GM21825 (cell line): Measurements from ENCODE around the gene B3GAT2.
A peak's percentile ranks its signal among the peaks of the same experiment; 100 is the strongest.
"Not testable (repeated sequence)": the region's sequence is repeated elsewhere in the genome, so short reads cannot be mapped to it uniquely, and the experiment has no call there.

Source experiments
- ATAC-seq: cut with Tn5 transposase; IDR thresholded peaks from one replicate; pipeline ENCODE4 v1.9.1; 2021; ENCODE audit warnings: mild to moderate bottlenecking, moderate library complexity; ENCODE audit not compliant: unreplicated experiment

Gene B3GAT2

DNA sequence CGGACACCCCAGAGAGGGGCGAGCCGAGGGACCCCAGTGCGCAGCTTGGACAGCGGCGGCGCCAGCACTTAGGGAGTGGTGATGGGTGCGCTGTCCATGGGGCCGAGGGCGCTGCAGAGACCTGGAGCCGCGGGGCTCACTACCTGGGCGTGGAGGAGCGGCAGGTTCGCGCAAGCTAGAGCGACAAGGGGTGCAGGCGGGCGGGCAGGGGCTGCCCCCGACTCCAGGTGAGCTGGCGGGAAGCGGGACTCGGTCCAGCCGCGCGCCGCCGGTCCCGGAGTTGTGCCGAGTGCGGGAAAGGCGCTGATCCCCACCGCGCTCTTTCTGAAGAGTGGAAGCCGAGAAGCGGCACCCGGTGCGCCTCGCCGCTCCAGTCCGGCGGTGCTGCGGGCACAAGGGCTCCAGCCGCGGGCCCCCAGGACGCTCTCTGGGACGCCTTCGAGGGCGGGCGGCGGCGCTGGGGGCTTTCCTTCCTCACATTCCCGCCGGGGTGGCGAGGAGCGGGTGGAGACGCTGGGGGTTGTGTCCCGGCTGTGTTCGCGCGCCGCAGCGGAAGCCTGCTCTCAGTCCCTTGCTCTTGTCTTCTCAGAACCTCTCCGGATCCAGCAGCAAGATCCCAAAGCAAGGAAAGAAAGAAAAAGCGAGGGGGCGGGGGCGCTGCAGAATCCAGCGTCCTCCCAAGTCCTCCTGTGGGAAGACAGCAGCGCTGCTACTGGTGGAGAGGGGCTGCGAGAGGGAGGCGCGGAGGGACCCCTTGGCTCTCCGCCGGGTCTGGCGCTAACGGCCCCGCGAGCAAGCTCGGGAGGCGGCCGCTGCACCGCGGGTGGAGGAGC lies at the start of gene B3GAT2:
TSS of gene B3GAT2 (minus strand) at position 610 of the 833 bp plus-strand sequence. CDS start 631 bp downstream, outside the sequence.
- peak; percentile 10 for ATAC-seq

GRCh38 chr6:70998148-70998547 lies 41.3 kb upstream of the B3GAT2 start:
- no peak for ATAC-seq

DNA sequence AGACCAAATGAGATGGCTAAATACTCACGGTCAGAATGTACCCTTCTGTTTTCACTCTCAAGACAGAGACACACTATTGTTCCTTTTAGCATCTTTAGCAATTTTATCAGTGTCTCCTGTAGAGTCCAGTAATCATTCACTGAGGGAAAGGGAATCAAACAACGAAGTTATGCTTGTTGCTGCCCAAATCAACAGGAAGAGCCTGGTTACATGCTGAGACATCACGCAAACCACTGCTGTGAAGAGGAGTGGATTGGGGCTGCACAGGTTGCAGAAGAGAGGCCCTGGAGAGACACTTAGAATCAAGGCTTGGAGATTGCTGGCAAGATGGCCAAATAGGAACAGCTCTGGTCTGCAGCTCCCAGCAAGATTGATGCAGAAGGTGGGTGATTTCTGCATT lies 40.5 kb upstream of the B3GAT2 start:
- no peak for ATAC-seq

DNA sequence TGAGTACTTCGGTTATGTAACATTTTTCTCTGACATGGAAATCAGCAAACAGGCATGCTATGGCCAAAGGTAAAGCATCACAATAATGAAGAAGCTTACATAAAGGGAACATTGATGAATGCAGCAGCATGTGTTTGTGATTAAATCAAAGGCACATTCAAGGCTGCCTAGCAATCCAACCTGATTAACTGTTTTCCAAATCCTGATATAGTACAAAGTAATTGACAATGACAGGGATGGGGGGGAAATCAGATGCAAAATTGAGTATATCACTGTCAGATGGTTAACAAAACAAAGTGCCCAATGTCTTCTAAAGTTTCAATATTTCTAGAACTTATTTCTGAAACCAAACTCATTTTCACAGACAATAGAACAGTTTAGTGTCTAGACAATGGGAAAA lies 39.2 kb upstream of the B3GAT2 start:
- no peak for ATAC-seq

DNA sequence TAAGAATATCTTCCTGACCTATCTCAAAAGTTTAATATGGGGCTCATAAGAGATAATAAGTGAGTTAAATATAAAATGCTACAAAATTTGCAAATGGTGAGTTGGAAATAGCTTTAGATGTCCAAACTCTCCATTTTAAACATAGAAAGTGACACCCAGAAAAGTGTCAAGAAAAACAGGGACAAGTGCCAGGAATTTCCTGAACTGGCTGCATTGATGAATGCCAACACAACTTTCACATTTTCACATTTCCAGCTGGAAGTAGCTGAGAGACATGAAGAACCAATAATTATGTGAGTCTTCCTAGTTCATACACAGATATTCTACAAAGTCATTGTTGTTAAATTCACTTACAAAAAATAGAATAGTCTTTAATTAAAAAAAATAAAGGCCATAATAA lies 38.6 kb upstream of the B3GAT2 start:
- no peak for ATAC-seq

DNA sequence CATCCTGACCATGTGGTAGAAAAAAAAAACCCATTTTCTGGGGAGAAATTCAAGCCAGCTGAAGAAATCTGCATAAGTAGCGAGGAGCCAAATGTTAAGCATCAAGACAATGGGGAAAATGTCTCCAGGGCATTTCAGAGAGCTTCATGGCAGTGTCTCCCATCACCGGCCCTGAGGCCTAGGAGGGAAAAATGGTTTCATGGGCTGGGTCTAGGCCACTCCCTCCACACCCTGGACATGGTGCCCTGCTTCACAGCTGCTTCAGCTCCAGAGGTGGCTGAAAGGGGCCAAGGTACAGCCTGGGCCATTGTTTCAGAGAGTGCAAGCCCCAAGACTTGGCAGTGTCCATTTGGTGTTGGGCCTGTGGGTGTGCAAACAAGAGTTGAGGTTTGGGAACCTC lies 34.4 kb upstream of the B3GAT2 start:
- ATAC-seq = no peak

- ATAC-seq = no peak
Observed at GRCh38 chr6:70985156-70985555, 28.3 kb upstream of the B3GAT2 start.

- ATAC-seq = no peak
Observed at GRCh38 chr6:70982747-70983146, 25.9 kb upstream of the B3GAT2 start.

GRCh38 chr6:70980727-70981126 lies 23.9 kb upstream of the B3GAT2 start:
- no peak for ATAC-seq

DNA sequence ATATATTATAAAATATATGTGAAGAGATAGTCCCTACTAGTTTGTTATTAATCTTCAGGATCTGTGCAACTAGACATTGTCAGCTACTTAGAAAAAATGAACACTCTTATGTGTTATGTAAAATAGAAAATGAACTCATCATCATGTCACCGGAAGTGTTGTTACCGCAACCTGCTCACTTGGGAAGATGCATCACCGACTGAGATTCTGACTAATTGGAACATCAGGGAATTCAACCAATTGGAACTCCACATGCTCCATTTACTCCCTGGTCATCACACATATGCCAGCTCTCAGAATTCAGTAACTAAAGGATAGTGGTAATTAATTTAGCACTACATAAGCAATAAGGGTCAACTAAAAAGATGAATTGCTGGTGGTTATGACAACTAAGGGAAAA lies 16.7 kb upstream of the B3GAT2 start:
- no peak for ATAC-seq

DNA sequence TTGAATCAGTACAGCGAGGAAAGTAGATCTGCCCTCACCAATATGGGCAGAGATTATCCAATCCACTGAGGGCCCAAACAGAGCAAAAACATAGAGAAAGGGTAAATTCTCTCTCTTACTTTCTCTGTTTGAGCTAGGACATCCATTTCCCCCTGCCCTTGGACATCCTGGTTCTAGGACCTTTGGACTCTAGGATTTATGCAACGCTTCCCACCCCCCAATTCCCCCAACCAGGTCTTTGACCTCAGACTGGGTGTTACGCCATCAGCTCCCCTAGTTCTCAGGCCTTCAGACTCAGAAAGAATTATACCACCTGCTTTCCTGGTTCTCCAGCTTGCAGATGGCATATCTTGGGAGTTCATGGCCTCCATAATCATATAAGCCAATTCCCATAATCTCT lies 10.2 kb upstream of the B3GAT2 start:
- no peak for ATAC-seq

DNA sequence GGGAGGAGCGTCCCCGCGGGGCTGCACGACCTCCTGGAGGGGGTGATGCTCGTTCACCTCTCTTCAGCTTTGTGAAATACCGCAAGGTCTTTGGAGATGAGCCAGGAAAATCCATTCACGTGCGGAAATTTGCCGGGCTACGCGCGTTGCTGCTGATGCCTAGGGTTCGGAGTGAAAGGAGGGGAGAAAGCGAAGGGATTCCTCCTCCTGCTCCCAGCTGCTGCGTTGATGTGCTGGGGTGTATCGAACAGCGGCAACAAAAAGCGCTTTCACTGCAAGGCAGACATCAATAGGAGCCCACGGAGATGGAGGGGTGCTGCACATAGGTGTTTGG lies 391 bp upstream of the B3GAT2 start:
- no peak for ATAC-seq

DNA sequence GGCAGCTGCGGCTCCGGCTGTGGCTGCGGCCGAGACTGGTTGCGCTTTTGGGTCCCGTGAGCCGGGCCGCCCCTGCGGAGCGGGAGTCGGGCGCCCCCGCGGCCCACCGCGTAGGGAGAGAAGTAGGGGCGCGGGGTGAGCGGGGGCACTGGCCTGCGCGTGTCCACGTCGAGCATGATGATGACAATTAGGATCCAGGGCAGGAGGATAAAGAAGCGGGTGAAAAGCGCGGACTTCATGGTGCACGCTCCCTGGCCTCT lies 739 bp downstream of the B3GAT2 start:
- ATAC-seq = no peak

- peak; percentile 95 for ATAC-seq
Observed at GRCh38 chr6:70955441-70956190, 1.2 kb downstream of the B3GAT2 start.

DNA sequence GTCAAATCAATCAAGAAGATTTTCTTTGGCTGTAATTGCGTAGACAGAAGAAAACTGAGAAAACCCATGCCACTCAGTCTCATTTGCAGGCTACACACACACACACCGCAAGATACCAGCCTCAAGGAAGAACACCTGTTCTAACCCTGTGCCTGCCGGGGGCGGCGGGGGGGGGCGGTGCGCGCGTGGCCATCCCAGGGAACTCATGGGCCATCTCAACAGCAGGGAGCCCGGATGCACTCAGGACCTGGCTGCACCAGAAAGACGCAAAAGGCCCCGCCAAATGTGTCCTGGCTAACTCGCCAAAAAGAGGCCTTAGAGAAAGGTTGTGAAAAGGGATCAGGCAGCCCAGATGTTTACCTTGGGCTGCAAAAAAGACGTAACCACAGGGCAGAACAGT lies 2.1 kb downstream of the B3GAT2 start:
- ATAC-seq = no peak

- ATAC-seq = no peak
Observed at GRCh38 chr6:70954176-70954575, 2.7 kb downstream of the B3GAT2 start.

DNA sequence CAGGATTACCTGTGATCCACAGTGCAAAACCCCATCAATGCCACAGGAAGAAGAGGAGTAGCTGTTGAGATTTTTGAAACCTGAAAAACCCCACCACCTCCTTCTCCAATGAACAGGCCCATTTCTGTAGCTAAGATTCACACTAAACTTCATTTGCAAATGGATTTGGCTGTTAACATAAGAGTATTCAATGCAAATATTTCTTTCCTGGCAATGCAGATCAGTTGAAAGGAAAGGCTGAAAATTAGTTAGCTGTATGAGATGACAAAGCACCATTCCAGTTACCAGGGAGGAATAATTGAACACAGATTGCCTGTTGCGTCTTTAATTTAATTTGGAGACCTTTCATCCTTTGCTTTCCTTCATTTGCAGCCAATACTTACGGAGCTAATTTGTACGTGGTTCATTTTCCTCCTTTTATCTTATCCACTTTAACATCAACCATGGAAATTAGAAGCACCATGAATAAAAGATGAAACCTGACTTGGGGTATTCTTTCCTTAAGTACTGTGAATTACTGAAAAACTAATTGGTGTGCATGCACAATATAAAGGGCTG lies 4.2 kb downstream of the B3GAT2 start:
- no peak for ATAC-seq

DNA sequence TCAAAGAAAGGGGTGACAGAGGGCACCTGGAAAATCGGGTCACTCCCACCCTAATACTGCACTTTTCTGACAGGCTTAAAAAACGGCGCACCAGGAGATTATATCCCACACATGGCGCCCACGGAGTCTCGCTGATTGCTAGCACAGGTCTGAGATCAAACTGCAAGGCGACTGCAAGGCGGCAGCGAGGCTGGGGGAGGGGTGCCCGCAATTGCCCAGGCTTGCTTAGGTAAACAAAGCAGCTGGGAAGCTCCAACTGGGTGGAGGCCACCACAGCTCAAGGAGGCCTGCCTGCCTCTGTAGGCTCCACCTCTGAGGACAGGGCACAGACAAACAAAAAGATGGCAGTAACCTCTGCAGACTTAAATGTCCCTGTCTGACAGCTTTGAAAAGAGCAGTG lies 12.5 kb downstream of the B3GAT2 start:
- ATAC-seq = not testable (repeated sequence)

DNA sequence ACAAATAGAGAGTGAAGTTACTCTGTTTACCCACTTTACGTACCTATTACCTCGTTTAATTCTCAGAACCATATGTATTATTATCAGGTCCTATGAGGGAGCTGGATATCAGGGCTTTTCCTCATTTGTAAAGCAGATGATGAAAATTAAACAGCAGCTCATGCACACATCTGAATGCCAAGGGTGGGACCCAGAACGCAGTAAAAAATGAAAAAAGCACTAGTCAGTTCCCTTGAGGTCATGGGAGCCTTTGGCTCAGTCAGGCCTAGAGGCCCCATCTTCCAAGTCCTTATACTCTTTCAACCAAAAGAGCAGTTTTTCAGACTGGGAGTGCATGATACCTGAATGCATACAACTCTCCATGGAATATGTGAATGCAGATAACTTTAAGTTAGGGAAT lies 23.0 kb downstream of the B3GAT2 start:
- ATAC-seq = no peak

DNA sequence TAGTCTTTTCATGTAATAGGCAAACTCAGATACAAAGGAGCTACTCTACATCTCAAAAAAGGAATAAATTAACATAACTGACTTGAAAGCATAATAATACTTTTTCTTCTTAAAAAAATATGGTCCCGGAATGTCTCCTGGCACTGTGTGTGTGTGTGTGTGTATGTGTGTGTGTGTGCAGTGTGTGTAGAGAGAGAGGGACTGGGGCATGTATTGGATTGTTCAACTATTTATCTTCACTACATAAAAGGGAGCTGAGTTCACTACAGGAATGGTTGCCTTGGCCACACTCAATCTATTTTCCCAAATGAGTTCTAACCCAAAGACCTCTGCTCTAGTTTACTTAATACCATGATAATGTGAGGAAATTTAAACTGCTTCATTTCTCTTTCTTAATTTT lies 51.1 kb downstream of the B3GAT2 start:
- no peak for ATAC-seq

GRCh38 chr6:70903665-70904452 lies 53.0 kb downstream of the B3GAT2 start:
- no peak for ATAC-seq

DNA sequence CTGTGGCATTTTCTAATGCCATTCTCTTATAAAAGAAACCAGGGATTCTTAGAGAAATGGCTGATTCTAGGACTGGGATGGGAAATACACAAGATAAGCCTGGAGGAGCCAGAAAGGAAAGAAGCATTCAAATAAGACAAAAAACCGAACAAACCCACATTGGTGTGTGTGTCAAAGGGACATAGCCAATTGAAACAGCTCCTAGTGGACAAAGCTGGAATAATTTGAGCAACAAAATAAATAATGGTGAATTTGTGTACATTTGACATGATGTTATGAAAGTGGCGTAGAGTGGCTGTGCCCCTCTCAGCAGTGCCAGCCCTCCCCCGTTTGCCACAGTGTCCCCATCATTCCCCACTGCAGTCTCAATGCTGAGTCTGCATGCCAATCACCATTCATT lies 55.5 kb downstream of the B3GAT2 start:
- ATAC-seq = no peak
